Astrocyte (in vitro differentiated cells and primary cell): ENCODE measurements around the gene GP1BA.

Experiments
- CTCF ChIP-seq: IDR thresholded peaks from 2 replicates; pipeline ENCODE4 v1.5.1; 2011; ENCODE audit warnings: low read depth, mild to moderate bottlenecking, inconsistent platforms, low read length, moderate library complexity; ENCODE audit not compliant: insufficient read depth
- EZH2 ChIP-seq: IDR thresholded peaks from 2 replicates; pipeline ENCODE4 v1.6.1; 2012; ENCODE audit warnings: mild to moderate bottlenecking, low read length, inconsistent platforms; ENCODE audit not compliant: insufficient read depth

- TF ChIP-seq CTCF (no peak), EZH2 (no peak)
Observed at GRCh38 chr17:4971826-4972225, 39.7 kb downstream of the GP1BA start.
